Measurements from ENCODE around the gene GPC5. TPM values are rescaled to one million over a fixed set of nuclear protein-coding genes. Genes with fewer than 3 reads are reported as not detected.
A peak's percentile ranks its signal among the peaks of the same experiment; 100 is the strongest.
"Not testable (repeated sequence)": the region's sequence is repeated elsewhere in the genome, so short reads cannot be mapped to it uniquely, and the experiment has no call there.

Gene GPC5
- polyA plus RNA-seq, 4 donors: 0.18 to 0.86 TPM; not detected in 2

DNA sequence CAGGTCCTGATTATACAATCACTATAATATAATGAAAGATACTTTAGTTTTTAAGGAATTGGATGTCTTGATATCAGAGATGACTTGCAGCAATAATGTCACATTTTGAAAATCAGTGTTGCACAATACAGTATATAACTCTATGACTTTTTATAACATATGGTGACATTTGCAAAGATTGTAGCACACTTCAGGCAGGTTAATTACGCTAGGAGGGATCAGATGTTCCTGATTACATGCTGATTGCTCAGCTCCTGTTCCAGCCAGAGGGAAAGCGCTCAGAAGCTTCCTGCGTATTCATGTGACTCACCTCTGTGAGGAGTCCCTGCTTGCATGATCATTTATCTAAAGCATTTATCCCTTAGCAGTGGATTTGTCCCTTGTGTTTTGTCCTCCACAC lies 265.6 kb downstream of the GPC5 start:
- H3K4me1 ChIP-seq (ENCODE audit: control insufficient read depth in 3 of 3, insufficient read depth in 2 of 3, low read depth in 1 of 3, low read length in 2 of 3): no peaks in the 10 kb centered on the region
- H3K27me3 ChIP-seq (ENCODE audit: control insufficient read depth in 3 of 3, insufficient read depth in 3 of 3, low read length in 3 of 3): no peaks in the 10 kb centered on the region
- FAIRE-seq: no peak
- 58 to 75% (median 73%) methylated on average over 3 of the region's 3 CpGs for WGBS, 3 donors
- peak in 1 of 2 donors; percentile 2 for DNase-seq
- no peaks in the 10 kb centered on the region for H3K9me3 ChIP-seq (ENCODE audit: control insufficient read depth in 2 of 2, insufficient read depth in 1 of 2, low read depth in 1 of 2, low read length in 1 of 2)
- no peaks in the 10 kb centered on the region for H3K36me3 ChIP-seq (ENCODE audit: control insufficient read depth in 3 of 3, insufficient read depth in 2 of 3, low read depth in 1 of 3, low read length in 3 of 3)
- H3K27ac ChIP-seq (ENCODE audit: low read depth in 1 of 3, low read length in 2 of 3): no peak overlapping the region
- no peak overlapping the region for H3K4me3 ChIP-seq (ENCODE audit: low read depth in 1 of 3, low read length in 3 of 3)

DNA sequence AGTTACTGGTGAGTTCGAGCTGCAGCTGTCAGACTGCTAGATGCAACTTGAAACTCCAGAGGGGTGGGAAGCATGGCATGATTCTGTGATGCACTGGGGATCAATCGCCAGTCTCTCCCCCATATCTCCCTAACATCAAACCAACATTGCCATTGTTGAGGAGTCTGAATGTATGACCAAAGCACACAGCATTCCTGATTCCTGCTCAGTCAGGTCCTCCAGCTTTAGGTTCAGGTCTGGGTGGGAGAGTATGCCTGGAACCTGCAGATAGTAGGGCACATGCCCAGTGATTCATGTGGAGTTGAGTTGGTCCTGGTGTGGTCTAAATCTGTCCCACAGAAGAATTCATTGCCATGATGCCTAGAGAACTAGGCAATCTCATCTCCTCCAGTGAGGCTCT lies 269.1 kb downstream of the GPC5 start:
- FAIRE-seq (no peak), DNase-seq (no peak)
- no peak overlapping the region for H3K27ac ChIP-seq (ENCODE audit: low read depth in 1 of 3, low read length in 2 of 3)
- no peaks in the 10 kb centered on the region for H3K9me3 ChIP-seq (ENCODE audit: control insufficient read depth in 2 of 2, insufficient read depth in 1 of 2, low read depth in 1 of 2, low read length in 1 of 2)
- no peaks in the 10 kb centered on the region for H3K36me3 ChIP-seq (ENCODE audit: control insufficient read depth in 3 of 3, insufficient read depth in 2 of 3, low read depth in 1 of 3, low read length in 3 of 3)
- no peaks in the 10 kb centered on the region for H3K4me1 ChIP-seq (ENCODE audit: control insufficient read depth in 3 of 3, insufficient read depth in 2 of 3, low read depth in 1 of 3, low read length in 2 of 3)
- 76 to 87% (median 78%) methylated on average over 2 of the region's 2 CpGs for WGBS, 3 donors
- H3K27me3 ChIP-seq (ENCODE audit: control insufficient read depth in 3 of 3, insufficient read depth in 3 of 3, low read length in 3 of 3): no peaks in the 10 kb centered on the region
- H3K4me3 ChIP-seq (ENCODE audit: low read depth in 1 of 3, low read length in 3 of 3): no peak overlapping the region

DNA sequence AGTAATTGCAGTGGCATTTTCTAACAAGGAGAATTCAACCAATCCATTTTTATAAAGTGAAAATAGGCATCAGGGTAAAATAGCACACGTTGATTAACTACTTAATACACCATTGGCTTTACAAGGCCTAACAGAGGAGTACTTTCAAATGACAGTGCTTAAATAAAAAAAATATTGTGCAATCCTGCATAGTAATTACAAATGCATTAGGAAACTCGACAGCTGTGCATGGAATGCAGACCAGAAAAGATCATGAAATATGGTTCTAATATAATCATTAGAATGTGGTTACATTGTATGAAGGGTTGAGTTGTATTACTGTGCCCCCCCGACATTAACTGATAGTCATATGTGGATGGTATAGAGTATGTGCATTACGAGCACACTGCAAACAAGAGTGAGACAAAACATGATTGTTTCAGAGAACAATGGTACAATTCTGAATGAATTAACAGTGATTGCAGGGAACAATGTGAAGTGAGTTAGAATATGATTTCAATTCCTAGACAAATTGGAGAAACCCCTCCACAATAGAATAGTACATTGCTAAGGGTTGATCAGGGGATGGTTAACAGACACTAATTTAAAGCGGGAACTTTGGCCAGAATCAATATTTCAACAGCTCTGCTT lies 270.6 kb downstream of the GPC5 start:
- H3K9me3 ChIP-seq (ENCODE audit: control insufficient read depth in 2 of 2, insufficient read depth in 1 of 2, low read depth in 1 of 2, low read length in 1 of 2): no peaks in the 10 kb centered on the region
- no peaks in the 10 kb centered on the region for H3K27me3 ChIP-seq (ENCODE audit: control insufficient read depth in 3 of 3, insufficient read depth in 3 of 3, low read length in 3 of 3)
- no peaks in the 10 kb centered on the region for H3K36me3 ChIP-seq (ENCODE audit: control insufficient read depth in 3 of 3, insufficient read depth in 2 of 3, low read depth in 1 of 3, low read length in 3 of 3)
- WGBS, 3 donors: 27 to 51% (median 28%) methylated on average over 5 of the region's 5 CpGs
- FAIRE-seq (no peak), DNase-seq (peak in 1 of 2 donors; percentile 7)
- no peaks in the 10 kb centered on the region for H3K4me1 ChIP-seq (ENCODE audit: control insufficient read depth in 3 of 3, insufficient read depth in 2 of 3, low read depth in 1 of 3, low read length in 2 of 3)
- no peak overlapping the region for H3K4me3 ChIP-seq (ENCODE audit: low read depth in 1 of 3, low read length in 3 of 3)
- no peak overlapping the region for H3K27ac ChIP-seq (ENCODE audit: low read depth in 1 of 3, low read length in 2 of 3)

DNA sequence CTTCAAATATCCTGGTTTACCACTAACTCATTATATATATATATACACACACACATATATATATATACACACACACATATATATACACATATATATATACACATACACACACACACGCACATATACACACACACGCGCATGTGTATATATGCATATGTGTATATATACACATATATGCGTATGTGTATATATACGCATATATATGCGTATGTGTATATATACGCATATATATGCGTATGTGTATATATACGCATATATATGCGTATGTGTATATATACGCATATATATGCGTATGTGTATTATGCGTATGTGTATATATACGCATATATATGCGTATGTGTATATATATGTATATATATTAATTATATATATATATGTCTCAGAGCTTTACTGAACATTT lies 275.9 kb downstream of the GPC5 start:
- not testable (repeated sequence) for H3K27ac ChIP-seq (ENCODE audit: low read depth in 1 of 3, low read length in 2 of 3); H3K27me3 ChIP-seq (ENCODE audit: control insufficient read depth in 3 of 3, insufficient read depth in 3 of 3, low read length in 3 of 3); H3K36me3 ChIP-seq (ENCODE audit: control insufficient read depth in 3 of 3, insufficient read depth in 2 of 3, low read depth in 1 of 3, low read length in 3 of 3); H3K4me1 ChIP-seq (ENCODE audit: control insufficient read depth in 3 of 3, insufficient read depth in 2 of 3, low read depth in 1 of 3, low read length in 2 of 3); H3K4me3 ChIP-seq (ENCODE audit: low read depth in 1 of 3, low read length in 3 of 3); H3K9me3 ChIP-seq (ENCODE audit: control insufficient read depth in 2 of 2, insufficient read depth in 1 of 2, low read depth in 1 of 2, low read length in 1 of 2); DNase-seq; FAIRE-seq
- WGBS, 3 donors: 90 to 95% (median 91%) methylated on average over 15 of the region's 15 CpGs

GRCh38 chr13:91684746-91685145 lies 286.3 kb downstream of the GPC5 start:
- no peaks in the 10 kb centered on the region for H3K36me3 ChIP-seq (ENCODE audit: control insufficient read depth in 3 of 3, insufficient read depth in 2 of 3, low read depth in 1 of 3, low read length in 3 of 3)
- no peaks in the 10 kb centered on the region for H3K27me3 ChIP-seq (ENCODE audit: control insufficient read depth in 3 of 3, insufficient read depth in 3 of 3, low read length in 3 of 3)
- H3K4me1 ChIP-seq (ENCODE audit: control insufficient read depth in 3 of 3, insufficient read depth in 2 of 3, low read depth in 1 of 3, low read length in 2 of 3): no peaks in the 10 kb centered on the region
- FAIRE-seq (no peak), DNase-seq (no peak)
- no peaks in the 10 kb centered on the region for H3K9me3 ChIP-seq (ENCODE audit: control insufficient read depth in 2 of 2, insufficient read depth in 1 of 2, low read depth in 1 of 2, low read length in 1 of 2)
- no peak overlapping the region for H3K27ac ChIP-seq (ENCODE audit: low read depth in 1 of 3, low read length in 2 of 3)
- H3K4me3 ChIP-seq (ENCODE audit: low read depth in 1 of 3, low read length in 3 of 3): no peak overlapping the region
- 62 to 67% (median 65%) methylated on average over 3 of the region's 3 CpGs for WGBS, 3 donors

DNA sequence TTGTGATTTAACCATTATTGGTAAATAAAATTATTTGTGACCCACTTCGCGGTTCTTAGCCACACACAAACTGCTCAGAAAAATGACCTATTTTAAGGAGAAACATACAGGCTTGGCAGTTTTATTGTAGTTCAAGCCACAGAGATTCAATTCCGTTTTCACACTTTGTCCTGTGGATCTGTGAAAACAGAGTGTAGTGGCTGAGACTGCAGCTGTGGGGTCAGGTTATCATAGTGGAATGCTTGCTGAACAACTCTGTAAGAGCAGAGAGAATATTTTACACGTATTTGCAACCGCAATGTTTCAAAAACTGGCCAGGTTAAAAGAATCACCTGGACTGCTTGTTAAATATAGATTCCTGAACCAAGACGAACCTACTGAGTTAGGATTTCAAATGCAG lies 292.5 kb downstream of the GPC5 start:
- Histone ChIP-seq H3K4me1 (ENCODE audit: control insufficient read depth in 3 of 3, insufficient read depth in 2 of 3, low read depth in 1 of 3, low read length in 2 of 3) (no peaks in the 10 kb centered on the region), H3K27ac (ENCODE audit: low read depth in 1 of 3, low read length in 2 of 3) (no peak overlapping the region), H3K27me3 (ENCODE audit: control insufficient read depth in 3 of 3, insufficient read depth in 3 of 3, low read length in 3 of 3) (no peaks in the 10 kb centered on the region), H3K9me3 (ENCODE audit: control insufficient read depth in 2 of 2, insufficient read depth in 1 of 2, low read depth in 1 of 2, low read length in 1 of 2) (no peaks in the 10 kb centered on the region), H3K36me3 (ENCODE audit: control insufficient read depth in 3 of 3, insufficient read depth in 2 of 3, low read depth in 1 of 3, low read length in 3 of 3) (no peaks in the 10 kb centered on the region), H3K4me3 (ENCODE audit: low read depth in 1 of 3, low read length in 3 of 3) (no peak overlapping the region)
- DNase-seq (no peak), FAIRE-seq (no peak)
- 66 to 78% (median 71%) methylated on average over 6 of the region's 6 CpGs for WGBS, 3 donors

- H3K4me1 ChIP-seq (ENCODE audit: control insufficient read depth in 3 of 3, insufficient read depth in 2 of 3, low read depth in 1 of 3, low read length in 2 of 3): no peaks in the 10 kb centered on the region
Measured at GRCh38 chr13:91693466-91693865, 295.0 kb downstream of the GPC5 start.

GRCh38 chr13:91698308-91698707 lies 299.9 kb downstream of the GPC5 start:
- Histone ChIP-seq H3K4me3 (ENCODE audit: low read depth in 1 of 3, low read length in 3 of 3) (no peak overlapping the region), H3K27me3 (ENCODE audit: control insufficient read depth in 3 of 3, insufficient read depth in 3 of 3, low read length in 3 of 3) (no peaks in the 10 kb centered on the region), H3K27ac (ENCODE audit: low read depth in 1 of 3, low read length in 2 of 3) (no peak overlapping the region), H3K9me3 (ENCODE audit: control insufficient read depth in 2 of 2, insufficient read depth in 1 of 2, low read depth in 1 of 2, low read length in 1 of 2) (no peaks in the 10 kb centered on the region), H3K4me1 (ENCODE audit: control insufficient read depth in 3 of 3, insufficient read depth in 2 of 3, low read depth in 1 of 3, low read length in 2 of 3) (no peaks in the 10 kb centered on the region), H3K36me3 (ENCODE audit: control insufficient read depth in 3 of 3, insufficient read depth in 2 of 3, low read depth in 1 of 3, low read length in 3 of 3) (no peaks in the 10 kb centered on the region)
- DNase-seq (no peak), FAIRE-seq (no peak)
- WGBS, 3 donors: 91 to 96% (median 93%) methylated on average over 2 of the region's 2 CpGs

More at GRCh38 chr13:91693466-91693865, 295.0 kb downstream of the GPC5 start:
- no peak for FAIRE-seq
- no peak for DNase-seq
- 92 to 93% (median 92%) methylated on average over 11 of the region's 11 CpGs for WGBS, 3 donors
- Histone ChIP-seq H3K4me3 (ENCODE audit: low read depth in 1 of 3, low read length in 3 of 3) (no peak overlapping the region), H3K36me3 (ENCODE audit: control insufficient read depth in 3 of 3, insufficient read depth in 2 of 3, low read depth in 1 of 3, low read length in 3 of 3) (no peaks in the 10 kb centered on the region), H3K27ac (ENCODE audit: low read depth in 1 of 3, low read length in 2 of 3) (no peak overlapping the region), H3K9me3 (ENCODE audit: control insufficient read depth in 2 of 2, insufficient read depth in 1 of 2, low read depth in 1 of 2, low read length in 1 of 2) (no peaks in the 10 kb centered on the region), H3K27me3 (ENCODE audit: control insufficient read depth in 3 of 3, insufficient read depth in 3 of 3, low read length in 3 of 3) (no peaks in the 10 kb centered on the region)

DNA sequence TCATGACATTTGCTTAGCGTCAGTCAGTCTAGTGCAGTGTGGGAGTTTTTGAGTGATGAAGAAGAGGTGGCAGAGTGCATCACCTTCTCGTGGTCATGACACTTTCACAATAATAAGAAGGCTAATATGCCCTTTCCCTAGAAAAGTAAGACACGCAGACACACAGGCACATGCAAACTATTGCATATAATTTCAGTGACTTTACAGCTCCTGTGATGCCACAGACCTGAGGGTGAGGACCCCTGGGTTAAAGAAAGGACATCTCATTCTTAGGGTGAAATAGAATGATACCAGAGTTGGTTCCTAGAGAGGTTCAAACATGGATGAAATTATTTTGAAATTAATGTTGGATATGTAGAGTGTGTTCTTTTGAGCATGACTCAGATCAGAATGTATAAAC lies 300.3 kb downstream of the GPC5 start:
- no peak for FAIRE-seq
- 74 to 78% (median 75%) methylated on average over 3 of the region's 3 CpGs for WGBS, 3 donors
- no peaks in the 10 kb centered on the region for H3K4me1 ChIP-seq (ENCODE audit: control insufficient read depth in 3 of 3, insufficient read depth in 2 of 3, low read depth in 1 of 3, low read length in 2 of 3)

More for the DNA sequence above, 300.3 kb downstream of the GPC5 start:
- H3K27me3 ChIP-seq (ENCODE audit: control insufficient read depth in 3 of 3, insufficient read depth in 3 of 3, low read length in 3 of 3): no peaks in the 10 kb centered on the region
- no peak overlapping the region for H3K27ac ChIP-seq (ENCODE audit: low read depth in 1 of 3, low read length in 2 of 3)
- no peak for DNase-seq
- no peak overlapping the region for H3K4me3 ChIP-seq (ENCODE audit: low read depth in 1 of 3, low read length in 3 of 3)
- no peaks in the 10 kb centered on the region for H3K36me3 ChIP-seq (ENCODE audit: control insufficient read depth in 3 of 3, insufficient read depth in 2 of 3, low read depth in 1 of 3, low read length in 3 of 3)
- no peaks in the 10 kb centered on the region for H3K9me3 ChIP-seq (ENCODE audit: control insufficient read depth in 2 of 2, insufficient read depth in 1 of 2, low read depth in 1 of 2, low read length in 1 of 2)

All from small intestine (tissue), 7 donors.